ENCODE results near the gene ZSCAN29.
"Not testable (repeated sequence)": the region's sequence is repeated elsewhere in the genome, so short reads cannot be mapped to it uniquely, and the experiment has no call there.

Gene ZSCAN29

DNA sequence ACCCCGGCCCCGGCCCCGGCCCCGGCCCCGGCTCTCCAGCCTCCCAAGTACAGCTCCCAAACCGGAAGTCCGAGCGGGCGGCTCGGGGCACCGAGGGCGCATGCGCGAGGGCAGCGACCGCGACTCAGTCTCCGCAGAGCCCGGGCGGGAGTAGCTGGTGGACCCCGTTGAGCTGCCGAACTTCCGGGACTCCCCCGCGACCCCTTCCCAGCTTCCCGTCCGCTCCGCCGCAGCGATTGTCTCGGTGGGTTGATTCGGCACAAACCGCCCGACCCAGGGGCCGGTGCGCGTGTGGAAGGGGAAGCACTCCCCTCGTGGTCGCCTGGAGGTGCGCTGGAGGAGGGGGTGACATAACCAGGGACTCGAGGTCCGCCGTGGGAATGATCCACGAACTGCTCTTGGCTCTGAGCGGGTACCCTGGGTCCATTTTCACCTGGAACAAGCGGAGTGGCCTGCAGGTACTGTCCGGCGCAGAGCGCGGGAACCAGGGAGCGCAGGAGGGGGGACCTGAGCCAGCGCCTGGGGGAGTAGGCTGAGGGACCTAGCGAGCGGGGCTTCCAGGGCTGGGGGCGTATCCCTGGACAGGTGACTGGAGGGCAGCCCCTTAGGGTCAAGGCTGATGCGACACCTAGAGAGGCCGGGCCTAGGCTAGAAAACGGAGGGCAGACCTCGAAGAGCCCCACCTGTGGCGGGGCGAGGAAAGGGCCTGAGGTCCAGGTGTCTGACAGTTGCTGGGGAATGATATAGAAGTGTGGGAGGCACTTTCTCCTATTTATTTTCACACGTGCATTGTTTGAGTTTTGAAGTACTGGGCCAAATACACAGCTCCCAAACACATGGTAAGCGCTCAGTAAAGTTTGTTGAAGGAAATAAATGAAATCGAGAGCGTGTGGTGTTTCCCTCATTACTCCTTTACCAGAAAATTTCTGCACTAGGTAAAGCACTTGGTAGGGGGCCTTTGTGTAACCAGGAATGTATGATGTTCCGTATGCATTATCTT lies at the start of gene ZSCAN29, which contains the start of gene TUBGCP4:
TSS of gene ZSCAN29 (minus strand) at position 69 of the 1,000 bp plus-strand sequence. CDS start 1,130 bp downstream, outside the sequence.
TSS of gene TUBGCP4 (plus strand) at position 127 of the 1,000 bp plus-strand sequence. CDS start at position 381, 254 bp downstream.
- DNase-seq, result peak; percentile 19 to 69 (median 54)

- no peak for DNase-seq
Measured at GRCh38 chr15:43420435-43420834, 49.6 kb upstream of the ZSCAN29 start.

GRCh38 chr15:43414196-43414595 lies 43.4 kb upstream of the ZSCAN29 start:
- no peak for DNase-seq

- no peak for DNase-seq
Measured at GRCh38 chr15:43412096-43412495, 41.3 kb upstream of the ZSCAN29 start.

DNA sequence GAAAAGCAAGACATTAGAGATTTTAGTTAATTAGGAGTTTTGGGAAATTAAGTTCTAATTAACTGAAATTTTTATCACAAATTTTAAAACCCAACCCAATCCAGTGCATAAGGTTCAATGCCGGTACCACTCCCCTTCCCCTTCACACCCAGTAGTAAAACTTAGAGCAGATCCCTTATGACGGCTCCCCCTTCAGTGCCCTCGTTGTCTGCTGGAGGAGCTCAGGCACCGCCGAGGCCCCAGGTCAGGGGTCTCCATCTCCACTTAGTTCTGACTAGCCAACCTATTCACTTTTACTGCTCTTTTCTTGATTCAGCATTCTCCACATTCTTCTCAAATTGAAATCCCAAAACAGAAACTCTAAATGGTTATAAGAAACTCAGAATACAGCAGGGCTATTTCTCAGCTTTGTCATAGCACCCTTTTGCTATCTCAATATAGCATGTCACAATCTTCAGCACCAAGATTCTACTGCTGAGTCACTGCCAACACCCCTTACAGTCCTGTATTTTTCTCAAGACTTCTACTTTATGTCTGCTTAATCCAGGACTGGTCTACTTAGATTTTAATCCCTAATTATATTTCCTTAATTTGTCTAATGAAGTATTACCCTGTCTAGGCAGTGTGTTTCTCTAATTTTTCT lies 39.9 kb upstream of the ZSCAN29 start:
- DNase-seq, result no peak

DNA sequence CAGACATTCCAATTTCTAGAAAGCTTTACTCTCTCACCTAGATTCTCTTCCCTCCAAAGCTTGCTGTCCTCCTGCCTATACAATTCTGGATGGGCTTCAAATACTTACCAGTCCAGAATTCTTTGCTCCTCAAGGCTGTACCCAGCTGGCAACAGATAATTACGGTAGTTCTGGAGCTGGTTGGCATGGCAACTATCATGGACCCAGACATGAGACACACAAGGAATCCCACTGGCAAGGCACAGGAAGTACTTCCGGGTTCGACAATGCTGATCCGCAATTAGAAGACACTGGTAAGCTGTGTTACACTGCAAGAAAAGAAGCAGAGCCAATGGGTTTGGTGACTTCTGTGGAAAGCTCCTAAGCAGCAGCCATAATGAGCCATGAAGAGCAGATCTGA lies 37.9 kb upstream of the ZSCAN29 start:
- DNase-seq, result no peak

DNA sequence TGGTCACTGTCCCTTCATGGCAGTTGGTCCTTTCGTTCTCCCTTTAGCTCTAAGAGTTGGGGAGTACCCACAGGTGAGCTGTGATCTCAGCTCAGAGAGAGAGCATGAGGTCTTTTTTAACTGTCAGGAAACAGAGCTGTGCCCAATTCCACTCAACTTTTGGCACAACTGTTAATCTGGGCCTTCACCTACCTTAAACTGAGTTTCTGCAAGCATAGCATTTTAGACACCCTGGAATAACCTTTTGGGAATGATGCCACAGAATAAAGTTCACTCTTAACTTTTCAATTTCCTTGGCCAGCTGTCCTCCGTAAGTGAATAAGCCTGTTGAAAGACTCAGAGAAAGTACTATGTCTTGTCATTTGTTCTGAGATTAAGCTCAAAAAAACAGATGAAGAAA lies 36.0 kb upstream of the ZSCAN29 start:
- no peak for DNase-seq

GRCh38 chr15:43406189-43406588 lies 35.3 kb upstream of the ZSCAN29 start:
- no peak for DNase-seq

DNA sequence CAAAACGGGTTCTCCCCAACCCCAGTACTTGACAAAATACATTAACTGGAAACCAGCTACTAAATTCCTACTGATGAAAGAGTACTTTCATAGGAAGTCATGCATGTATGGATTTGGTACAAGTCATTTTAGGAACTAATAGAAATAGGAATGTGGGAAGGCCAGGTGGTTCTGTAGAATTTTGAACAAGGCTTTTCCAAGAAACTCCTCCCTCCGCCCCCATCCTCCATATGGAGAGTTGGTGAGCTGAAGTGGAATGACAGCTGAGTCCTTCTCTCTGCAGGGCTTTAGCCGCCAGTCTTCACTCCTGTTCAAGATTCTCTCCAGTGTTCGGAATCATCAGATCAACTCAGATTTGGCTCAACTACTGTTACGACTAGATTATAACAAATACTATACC lies 33.3 kb upstream of the ZSCAN29 start:
- DNase-seq, result no peak

DNA sequence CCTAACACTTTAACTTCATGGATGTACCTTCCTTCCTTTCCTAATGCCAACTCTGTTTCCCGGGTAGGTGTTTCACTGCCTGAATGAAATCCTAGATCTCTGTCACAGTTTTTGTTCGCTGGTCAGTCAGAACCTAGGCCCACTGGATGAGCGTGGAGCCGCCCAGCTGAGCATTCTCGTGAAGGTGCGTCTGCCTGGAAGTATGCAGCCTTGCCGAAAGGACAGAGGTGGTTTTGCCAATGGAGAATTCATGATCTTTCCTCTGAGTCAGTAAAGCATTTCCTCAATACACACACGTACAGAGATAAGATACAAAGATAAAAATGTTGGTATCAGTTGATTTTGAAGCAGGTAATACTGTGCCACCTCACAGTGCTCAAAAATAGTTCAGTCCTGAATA lies 32.8 kb upstream of the ZSCAN29 start:
- no peak for DNase-seq

GRCh38 chr15:43402255-43402654 lies 31.4 kb upstream of the ZSCAN29 start:
- no peak for DNase-seq

DNA sequence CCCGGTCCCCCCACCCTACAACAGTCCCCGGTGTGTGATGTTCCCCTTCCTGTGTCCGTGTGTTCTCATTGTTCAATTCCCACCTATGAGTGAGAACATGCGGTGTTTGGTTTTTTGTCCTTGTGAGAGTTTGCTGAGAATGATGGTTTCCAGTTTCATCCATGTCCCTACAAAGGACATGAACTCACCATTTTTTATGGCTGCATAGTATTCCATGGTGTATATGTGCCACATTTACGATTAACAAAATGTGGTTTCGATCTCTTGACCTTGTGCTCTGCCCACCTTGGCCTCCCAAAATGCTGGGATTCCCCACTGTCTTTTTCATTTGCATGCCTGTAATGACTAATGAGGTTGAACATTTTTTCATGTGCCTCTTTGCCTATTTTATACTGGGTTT lies 22.7 kb upstream of the ZSCAN29 start:
- not testable (repeated sequence) for DNase-seq

GRCh38 chr15:43390723-43391122 lies 19.9 kb upstream of the ZSCAN29 start:
- DNase-seq, result no peak

DNA sequence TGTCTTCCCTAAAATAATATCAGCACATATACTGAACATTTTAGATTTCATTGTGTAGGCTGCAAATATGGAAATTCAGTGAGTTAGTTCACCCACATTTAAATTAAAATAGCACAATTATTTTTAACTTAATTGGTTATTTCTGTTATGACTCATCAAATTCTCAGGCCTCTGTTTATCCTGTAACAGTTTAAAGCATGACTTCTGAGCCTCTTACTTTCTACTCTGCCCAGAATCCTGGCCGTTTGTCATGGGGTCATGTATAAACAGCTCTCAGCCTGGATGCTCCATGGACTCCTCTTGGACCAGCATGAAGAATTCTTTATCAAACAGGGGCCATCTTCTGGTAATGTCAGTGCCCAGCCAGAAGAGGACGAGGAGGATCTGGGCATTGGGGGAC lies 12.2 kb upstream of the ZSCAN29 start:
- DNase-seq, result no peak

DNA sequence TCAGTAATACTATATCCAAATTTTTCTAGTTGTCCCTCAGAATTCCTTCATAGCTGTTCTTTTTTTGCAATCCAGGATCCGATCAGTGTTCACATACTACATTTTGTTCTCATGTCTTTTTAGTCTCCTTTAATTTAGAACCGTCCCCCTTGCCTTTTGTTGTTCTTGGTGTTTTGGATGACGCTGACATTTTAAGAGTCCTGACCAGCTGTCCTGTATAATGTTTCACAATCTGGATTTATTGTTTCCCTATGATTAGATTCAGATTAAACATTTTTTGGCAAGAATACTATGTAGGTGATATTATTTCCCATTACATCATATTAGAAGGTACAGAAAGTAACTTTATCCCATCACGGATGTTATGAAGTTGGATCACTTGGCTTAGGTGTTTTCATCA lies 11.5 kb upstream of the ZSCAN29 start:
- DNase-seq, result no peak

DNA sequence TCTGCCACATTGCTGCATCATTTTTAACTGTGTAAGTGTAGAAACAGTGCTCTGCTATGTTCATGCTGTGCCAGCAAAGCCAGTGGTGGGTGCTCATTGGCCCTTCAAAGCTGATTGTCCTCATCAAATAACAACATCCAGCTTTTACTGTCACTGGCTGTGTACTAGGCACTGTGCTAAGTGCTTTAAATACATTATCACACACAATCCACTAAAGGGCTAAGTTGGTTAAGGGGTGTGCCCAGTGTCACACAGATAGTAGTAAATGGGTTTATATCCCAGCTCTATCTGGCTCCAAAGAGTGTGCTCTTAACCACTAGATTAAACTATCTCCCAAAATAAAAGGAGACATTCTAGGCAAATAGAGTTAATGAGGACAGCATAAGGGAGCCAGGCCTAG lies 7.8 kb upstream of the ZSCAN29 start:
- no peak for DNase-seq

DNA sequence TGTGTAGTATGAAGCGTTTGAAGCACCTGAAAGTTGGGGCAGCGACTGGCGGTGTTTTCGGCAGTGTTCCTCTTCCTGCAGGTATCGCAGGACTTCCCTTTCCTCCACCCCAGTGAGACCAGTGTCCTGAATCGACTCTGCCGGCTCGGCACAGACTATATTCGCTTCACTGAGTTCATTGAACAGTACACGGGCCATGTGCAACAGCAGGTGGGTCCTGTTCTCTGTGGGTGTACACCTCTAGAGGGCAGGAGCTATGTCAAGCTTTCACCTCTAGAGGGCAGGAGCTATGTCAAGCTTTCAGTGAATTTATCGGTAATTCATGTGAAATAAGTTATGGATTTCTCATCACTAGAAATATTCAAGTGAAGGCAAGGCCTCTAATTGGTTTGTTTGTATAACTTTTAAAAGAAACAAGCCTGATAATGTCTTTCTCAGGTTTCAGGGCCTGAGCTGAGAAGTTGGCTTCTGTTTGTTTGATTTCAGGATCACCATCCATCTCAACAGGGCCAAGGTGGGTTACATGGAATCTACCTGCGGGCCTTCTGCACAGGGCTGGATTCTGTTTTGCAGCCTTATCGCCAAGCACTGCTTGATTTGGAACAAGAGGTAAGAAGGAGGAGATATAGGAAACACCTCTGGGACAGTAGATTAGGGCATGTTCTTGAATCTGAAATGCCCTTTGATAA lies 5.3 kb upstream of the ZSCAN29 start:
- peak in 3 of 6 experiments; percentile 1 to 34 (median 33) for DNase-seq

DNA sequence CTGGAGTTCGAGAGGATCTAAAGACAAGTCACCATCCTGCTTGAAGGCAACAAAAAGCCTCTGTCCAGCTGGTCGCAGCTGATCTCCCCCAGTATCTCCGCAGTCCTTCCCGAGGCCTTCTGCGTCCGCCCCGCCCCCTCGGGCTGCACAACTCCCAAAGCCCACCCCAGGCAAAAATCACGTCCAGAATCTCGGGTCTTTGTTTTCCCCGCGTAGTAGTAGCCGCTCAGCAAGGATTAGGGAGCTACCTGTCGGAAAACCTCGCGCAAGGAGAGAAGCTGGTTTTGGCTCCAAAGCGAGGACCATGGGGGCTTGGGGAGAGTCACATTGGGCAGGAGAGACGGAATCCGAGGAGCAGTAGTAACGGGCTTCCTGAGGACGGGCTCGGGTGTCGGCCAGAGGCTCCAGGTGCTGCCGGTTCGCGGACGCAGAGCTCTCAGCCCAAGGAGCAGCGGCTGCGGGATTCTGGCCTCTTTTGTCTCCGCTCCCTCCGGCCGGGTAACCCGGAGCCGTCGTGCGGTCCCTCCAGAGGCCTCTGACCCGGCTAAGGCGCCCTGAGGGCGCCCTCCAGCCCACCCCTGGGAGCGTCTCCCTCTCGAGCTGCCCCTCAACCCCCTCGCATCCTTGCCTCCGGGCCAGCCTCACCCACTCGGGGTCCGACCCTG lies 401 bp downstream of the ZSCAN29 start:
- peak in 1 of 6 experiments; percentile 33 for DNase-seq

- DNase-seq, result no peak
Measured at GRCh38 chr15:43361313-43361903, 9.4 kb downstream of the ZSCAN29 start.

GRCh38 chr15:43360821-43361220 lies 10.0 kb downstream of the ZSCAN29 start:
- DNase-seq, result no peak

DNA sequence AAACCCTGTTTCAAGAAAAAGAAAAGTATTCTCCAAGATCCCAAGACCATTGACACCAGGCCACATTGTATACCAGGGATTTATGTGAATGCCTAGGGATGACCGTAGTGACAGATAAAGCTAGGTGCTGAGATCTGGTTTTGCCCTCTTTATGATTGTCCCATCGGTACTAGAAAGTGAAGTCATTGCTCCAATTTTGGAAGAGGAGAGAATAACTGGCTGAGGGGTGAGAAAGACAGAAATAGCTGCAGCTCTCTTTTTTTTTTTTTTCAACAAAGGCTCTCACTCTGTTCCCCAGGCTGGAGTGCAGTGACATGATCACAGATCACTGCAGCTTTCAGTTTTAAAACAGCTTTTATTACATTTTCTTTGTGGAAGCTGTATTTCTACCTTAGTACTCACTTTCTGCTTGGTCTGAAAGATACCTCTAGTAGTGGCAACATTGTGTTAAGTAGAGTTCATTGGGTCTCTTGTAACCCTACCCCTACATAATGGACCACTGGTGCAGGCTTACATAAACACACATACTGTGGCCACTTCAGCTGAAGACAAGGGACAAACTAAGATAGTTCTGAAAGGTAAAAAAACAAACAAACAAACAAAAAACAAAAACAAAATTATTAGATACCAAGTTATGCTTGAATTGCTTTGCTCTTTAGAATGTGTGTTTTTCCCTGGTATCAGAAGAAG lies 18.0 kb downstream of the ZSCAN29 start:
- no peak for DNase-seq

DNA sequence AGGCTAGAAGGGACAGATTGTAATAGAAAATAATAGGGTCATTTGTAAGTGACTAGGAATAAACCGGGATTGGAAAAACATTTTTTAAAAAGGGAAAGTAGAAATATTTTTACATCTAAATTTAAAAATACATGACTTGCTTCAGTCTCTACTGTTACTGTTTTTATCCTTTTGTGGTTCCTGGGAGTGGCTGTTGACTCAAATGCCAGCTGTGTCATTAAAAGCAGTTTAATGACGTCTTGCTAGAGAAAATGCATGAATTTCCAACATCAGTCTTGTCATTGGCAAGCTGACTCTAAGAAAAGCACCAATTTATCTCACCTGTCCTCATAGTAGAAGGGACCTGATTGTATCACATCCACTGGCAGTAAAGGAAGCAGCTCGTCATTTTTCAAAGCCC lies 23.7 kb downstream of the ZSCAN29 start:
- DNase-seq, result no peak
